Chondrocyte (in vitro differentiated cells): ENCODE measurements around the gene TOM1L1. TPM values are rescaled to one million over a fixed set of nuclear protein-coding genes. Genes with fewer than 3 reads are reported as not detected.

Source experiments
- DNase-seq: peaks from one replicate; pipeline ENCODE4 v3.0.0; 2021; ENCODE audit warnings: mixed read lengths, low spot score
- H3K27ac Mint-ChIP-seq: one replicate; pipeline ENCODE4 v1.8.0; 2021; ENCODE audit warnings: mild to moderate bottlenecking, moderate library complexity, mixed read lengths; ENCODE audit not compliant: unreplicated experiment
- H3K27me3 Mint-ChIP-seq: 2 replicates; pipeline ENCODE4 v1.8.0; 2021; ENCODE audit warnings: low read depth, mixed read lengths
- H3K36me3 Mint-ChIP-seq: 2 replicates; pipeline ENCODE4 v1.8.0; 2021; ENCODE audit warnings: low read depth, mixed read lengths
- H3K4me1 Mint-ChIP-seq: 2 replicates; pipeline ENCODE4 v1.8.0; 2021; ENCODE audit warnings: low read depth, mild to moderate bottlenecking, mixed read lengths
- H3K4me3 Mint-ChIP-seq: one replicate; pipeline ENCODE4 v1.8.0; 2021; ENCODE audit warnings: mild to moderate bottlenecking, moderate library complexity, mixed read lengths; ENCODE audit not compliant: unreplicated experiment
- H3K9me3 Mint-ChIP-seq: 2 replicates; pipeline ENCODE4 v1.8.0; 2021; ENCODE audit warnings: low read depth, mixed read lengths
- total RNA-seq: library from RNA; stranded (reverse); gene quantifications from 3 replicates; pipeline ENCODE4 v1.2.1, GENCODE V29; 2021
- TF ChIP-seq, protein P1 (sequence below): fragments of 200-600 bp; sonication (generic); IDR thresholded peaks from 2 replicates; pipeline ENCODE4 v1.5.0; 2021; ENCODE audit warnings: antibody characterized with exemption, mild to moderate bottlenecking, moderate library complexity

The TOM1L1 gene
- total RNA-seq, 1 donor from 2014 or later = 28.4 TPM

DNA sequence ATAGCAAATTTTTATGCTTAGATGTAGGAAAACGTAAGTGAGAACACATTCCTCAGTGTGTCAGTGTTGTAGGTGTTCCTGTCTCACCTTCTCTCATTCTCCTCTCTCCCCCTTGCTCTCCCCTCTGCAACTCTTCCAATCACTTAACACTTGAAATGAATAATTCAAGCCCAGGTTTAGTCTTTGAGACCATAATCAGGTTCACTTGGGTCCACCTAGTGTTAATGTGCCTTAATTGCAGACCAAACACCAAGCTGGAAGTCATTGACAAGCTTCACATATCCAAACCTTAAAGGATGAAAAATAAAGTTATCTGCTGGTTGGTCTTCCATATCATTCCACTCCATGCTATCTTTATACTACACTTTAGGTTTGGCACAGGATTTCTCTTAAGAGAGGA, 104.9 kb downstream of the TOM1L1 start:
- Mint-ChIP-seq H3K4me3 (no peak overlapping the region), H3K4me1 (no peaks in the 10 kb centered on the region), H3K27me3 (no peaks in the 10 kb centered on the region), H3K9me3 (peaks cover 5% of the 10 kb centered on the region), H3K36me3 (no peaks in the 10 kb centered on the region), H3K27ac (no peak overlapping the region)
- TF ChIP-seq, protein P1, sequence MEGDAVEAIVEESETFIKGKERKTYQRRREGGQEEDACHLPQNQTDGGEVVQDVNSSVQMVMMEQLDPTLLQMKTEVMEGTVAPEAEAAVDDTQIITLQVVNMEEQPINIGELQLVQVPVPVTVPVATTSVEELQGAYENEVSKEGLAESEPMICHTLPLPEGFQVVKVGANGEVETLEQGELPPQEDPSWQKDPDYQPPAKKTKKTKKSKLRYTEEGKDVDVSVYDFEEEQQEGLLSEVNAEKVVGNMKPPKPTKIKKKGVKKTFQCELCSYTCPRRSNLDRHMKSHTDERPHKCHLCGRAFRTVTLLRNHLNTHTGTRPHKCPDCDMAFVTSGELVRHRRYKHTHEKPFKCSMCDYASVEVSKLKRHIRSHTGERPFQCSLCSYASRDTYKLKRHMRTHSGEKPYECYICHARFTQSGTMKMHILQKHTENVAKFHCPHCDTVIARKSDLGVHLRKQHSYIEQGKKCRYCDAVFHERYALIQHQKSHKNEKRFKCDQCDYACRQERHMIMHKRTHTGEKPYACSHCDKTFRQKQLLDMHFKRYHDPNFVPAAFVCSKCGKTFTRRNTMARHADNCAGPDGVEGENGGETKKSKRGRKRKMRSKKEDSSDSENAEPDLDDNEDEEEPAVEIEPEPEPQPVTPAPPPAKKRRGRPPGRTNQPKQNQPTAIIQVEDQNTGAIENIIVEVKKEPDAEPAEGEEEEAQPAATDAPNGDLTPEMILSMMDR = peak; percentile 61
- no peak for DNase-seq

Other genes with a start within 250 kb of the TOM1L1 start
- gene COX11, start 67.8 kb downstream of the TOM1L1 start, total RNA-seq = 34.6 to 48.2 TPM (median 37.3 TPM) in 3 replicates
- gene STXBP4, start 67.9 kb downstream of the TOM1L1 start, total RNA-seq = 8.7 to 18.6 TPM (median 11.9 TPM) in 3 replicates